ENCODE data around the gene ADRA2B. TPM values are rescaled to one million over a fixed set of nuclear protein-coding genes. Genes with fewer than 3 reads are reported as not detected.

Gene ADRA2B
- total RNA-seq, 1 experiment from 2014 or later = 4.7 TPM

DNA sequence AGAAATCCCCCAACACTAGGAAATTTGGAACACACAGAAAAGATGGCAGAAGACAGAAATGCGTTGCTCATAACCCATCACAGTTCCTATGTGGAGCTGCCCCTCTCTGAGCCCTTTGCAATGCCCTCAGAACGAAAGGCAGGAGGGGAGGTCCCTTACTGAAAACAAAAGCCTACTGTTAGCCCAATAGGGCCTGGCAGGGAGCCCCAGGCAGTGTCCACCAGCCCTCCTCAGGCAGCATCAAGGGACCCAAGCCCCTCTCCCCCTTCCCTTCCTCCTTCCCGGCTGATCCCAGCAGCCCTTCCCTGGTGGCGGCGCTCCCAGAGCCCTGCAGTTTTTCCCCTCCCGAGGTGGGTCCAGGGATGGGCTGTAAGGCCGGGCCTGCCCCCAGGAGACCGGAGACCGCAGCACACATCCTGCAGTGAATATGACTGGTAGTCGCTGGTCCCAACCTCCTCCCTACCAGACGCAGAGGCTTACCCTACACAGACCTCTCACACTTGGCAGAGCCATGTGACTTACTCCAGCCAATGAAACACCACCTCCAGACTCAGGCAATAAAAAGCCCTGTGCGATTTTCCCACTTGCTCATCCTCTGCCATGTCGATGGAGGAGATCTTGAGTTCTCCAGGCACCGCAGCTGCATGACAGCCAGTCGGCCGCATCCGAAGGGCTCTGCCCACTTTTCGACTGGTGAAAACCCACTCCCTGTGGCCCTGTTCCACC, 48.3 kb upstream of the ADRA2B start:
- no peaks in the 10 kb centered on the region for H3K36me3 Mint-ChIP-seq
- no peak overlapping the region for H3K4me3 Mint-ChIP-seq
- no peaks in the 10 kb centered on the region; the same call in 1 of the 2 replicates for H3K27me3 Mint-ChIP-seq (ENCODE audit: low read depth)
- peak; percentile 96 for ATAC-seq
- peak; percentile 38 for DNase-seq (ENCODE audit: low spot score)
- H3K4me1 Mint-ChIP-seq = peaks cover 17% of the 10 kb centered on the region
- no peak overlapping the region for H3K27ac Mint-ChIP-seq
- ChIA-PET CTCF (interaction anchor here (1.0 to 2.1 kb wide), 2 partner anchors 12 to 48 kb away, joined by 3 to 4 read pairs; partner anchors contain the start of gene ADRA2B), POLR2A (no interaction called here)
- peaks cover 10% of the 10 kb centered on the region for H3K9me3 Mint-ChIP-seq
- peak; percentile 88 for TF ChIP-seq USF2 (CRISPR knock-in tag; IDR thresholded peaks at IDR 0.05)
- no peak for TF ChIP-seq MLX (CRISPR knock-in tag; IDR thresholded peaks at IDR 0.05)
- peak; percentile 52 for TF ChIP-seq NFYB (CRISPR knock-in tag; conservative IDR thresholded peaks at IDR 0.05; ENCODE audit: low read depth)
- TF ChIP-seq USF1 (CRISPR knock-in tag; IDR thresholded peaks at IDR 0.05) = peak; percentile 86

GRCh38 chr2:96163768-96164429, 47.5 kb upstream of the ADRA2B start:
- Mint-ChIP-seq H3K4me3 (no peak overlapping the region), H3K27ac (no peak overlapping the region), H3K4me1 (peaks cover 22% of the 10 kb centered on the region), H3K36me3 (no peaks in the 10 kb centered on the region), H3K27me3 (ENCODE audit: low read depth) (no peaks in the 10 kb centered on the region; the same call in 1 of the 2 replicates), H3K9me3 (peaks cover 4% of the 10 kb centered on the region; the same call in 1 of the 2 replicates)
- no peak for DNase-seq (ENCODE audit: low spot score)
- POLR2A ChIA-PET = no interaction called here
- no peak for ATAC-seq
- TF ChIP-seq, protein P1, sequence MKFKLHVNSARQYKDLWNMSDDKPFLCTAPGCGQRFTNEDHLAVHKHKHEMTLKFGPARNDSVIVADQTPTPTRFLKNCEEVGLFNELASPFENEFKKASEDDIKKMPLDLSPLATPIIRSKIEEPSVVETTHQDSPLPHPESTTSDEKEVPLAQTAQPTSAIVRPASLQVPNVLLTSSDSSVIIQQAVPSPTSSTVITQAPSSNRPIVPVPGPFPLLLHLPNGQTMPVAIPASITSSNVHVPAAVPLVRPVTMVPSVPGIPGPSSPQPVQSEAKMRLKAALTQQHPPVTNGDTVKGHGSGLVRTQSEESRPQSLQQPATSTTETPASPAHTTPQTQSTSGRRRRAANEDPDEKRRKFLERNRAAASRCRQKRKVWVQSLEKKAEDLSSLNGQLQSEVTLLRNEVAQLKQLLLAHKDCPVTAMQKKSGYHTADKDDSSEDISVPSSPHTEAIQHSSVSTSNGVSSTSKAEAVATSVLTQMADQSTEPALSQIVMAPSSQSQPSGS (CRISPR knock-in tag; IDR thresholded peaks at IDR 0.05; ENCODE audit: borderline replicate concordance, low read depth) = no peak
- TF ChIP-seq, protein P2, sequence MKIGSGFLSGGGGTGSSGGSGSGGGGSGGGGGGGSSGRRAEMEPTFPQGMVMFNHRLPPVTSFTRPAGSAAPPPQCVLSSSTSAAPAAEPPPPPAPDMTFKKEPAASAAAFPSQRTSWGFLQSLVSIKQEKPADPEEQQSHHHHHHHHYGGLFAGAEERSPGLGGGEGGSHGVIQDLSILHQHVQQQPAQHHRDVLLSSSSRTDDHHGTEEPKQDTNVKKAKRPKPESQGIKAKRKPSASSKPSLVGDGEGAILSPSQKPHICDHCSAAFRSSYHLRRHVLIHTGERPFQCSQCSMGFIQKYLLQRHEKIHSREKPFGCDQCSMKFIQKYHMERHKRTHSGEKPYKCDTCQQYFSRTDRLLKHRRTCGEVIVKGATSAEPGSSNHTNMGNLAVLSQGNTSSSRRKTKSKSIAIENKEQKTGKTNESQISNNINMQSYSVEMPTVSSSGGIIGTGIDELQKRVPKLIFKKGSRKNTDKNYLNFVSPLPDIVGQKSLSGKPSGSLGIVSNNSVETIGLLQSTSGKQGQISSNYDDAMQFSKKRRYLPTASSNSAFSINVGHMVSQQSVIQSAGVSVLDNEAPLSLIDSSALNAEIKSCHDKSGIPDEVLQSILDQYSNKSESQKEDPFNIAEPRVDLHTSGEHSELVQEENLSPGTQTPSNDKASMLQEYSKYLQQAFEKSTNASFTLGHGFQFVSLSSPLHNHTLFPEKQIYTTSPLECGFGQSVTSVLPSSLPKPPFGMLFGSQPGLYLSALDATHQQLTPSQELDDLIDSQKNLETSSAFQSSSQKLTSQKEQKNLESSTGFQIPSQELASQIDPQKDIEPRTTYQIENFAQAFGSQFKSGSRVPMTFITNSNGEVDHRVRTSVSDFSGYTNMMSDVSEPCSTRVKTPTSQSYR (CRISPR knock-in tag; IDR thresholded peaks at IDR 0.05) = no peak
- CTCF ChIA-PET = interaction anchor here (1.0 to 2.1 kb wide), 5 partner anchors 10 to 47 kb away, joined by 3 to 11 read pairs (median 4); partner anchors contain the start of genes ADRA2B and ASTL

- peaks cover 3% of the 10 kb centered on the region; the same call in 1 of the 2 replicates for H3K9me3 Mint-ChIP-seq
- H3K27me3 Mint-ChIP-seq (ENCODE audit: low read depth) = no peaks in the 10 kb centered on the region; the same call in 1 of the 2 replicates
- DNase-seq (ENCODE audit: low spot score) = no peak
- H3K4me1 Mint-ChIP-seq = peaks cover 23% of the 10 kb centered on the region
- TF ChIP-seq ATF1 (CRISPR knock-in tag; IDR thresholded peaks at IDR 0.05) (no peak), SMAD4 (CRISPR knock-in tag; IDR thresholded peaks at IDR 0.05) (no peak), MAX (CRISPR knock-in tag; IDR thresholded peaks at IDR 0.05) (no peak), SOX15 (CRISPR knock-in tag; IDR thresholded peaks at IDR 0.05) (no peak), MXD4 (CRISPR knock-in tag; IDR thresholded peaks at IDR 0.05; ENCODE audit: borderline replicate concordance) (no peak), ETV6 (CRISPR knock-in tag; IDR thresholded peaks at IDR 0.05) (no peak), GRHL2 (CRISPR knock-in tag; IDR thresholded peaks at IDR 0.05; ENCODE audit: insufficient replicate concordance, severe bottlenecking) (no peak), CBFB (CRISPR knock-in tag; IDR thresholded peaks at IDR 0.05; ENCODE audit: low read depth) (no peak), PREB (CRISPR knock-in tag; IDR thresholded peaks at IDR 0.05; ENCODE audit: borderline replicate concordance) (no peak)
- TF ChIP-seq, protein P2 (CRISPR knock-in tag; IDR thresholded peaks at IDR 0.05) = no peak
- TF ChIP-seq, protein P3, sequence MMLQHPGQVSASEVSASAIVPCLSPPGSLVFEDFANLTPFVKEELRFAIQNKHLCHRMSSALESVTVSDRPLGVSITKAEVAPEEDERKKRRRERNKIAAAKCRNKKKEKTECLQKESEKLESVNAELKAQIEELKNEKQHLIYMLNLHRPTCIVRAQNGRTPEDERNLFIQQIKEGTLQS (CRISPR knock-in tag; conservative IDR thresholded peaks at IDR 0.05) = no peak
- H3K36me3 Mint-ChIP-seq = no peaks in the 10 kb centered on the region
- H3K4me3 Mint-ChIP-seq = no peak overlapping the region
- ATAC-seq = no peak
- POLR2A ChIA-PET = no interaction called here
- H3K27ac Mint-ChIP-seq = no peak overlapping the region
- CTCF ChIA-PET = interaction anchor here (1.0 to 2.1 kb wide), 5 partner anchors 11 to 47 kb away, joined by 3 to 11 read pairs (median 4); partner anchors contain the start of genes ADRA2B and ASTL
Observed at GRCh38 chr2:96163415-96163767, 47.0 kb upstream of the ADRA2B start.

Data from WTC11 (cell line).